Uterus (tissue), 4 donors: ENCODE data around the gene PGBD5. TPM values are rescaled to one million over a fixed set of nuclear protein-coding genes. Genes with fewer than 3 reads are reported as not detected.

Source experiments
- DNase-seq, 2 donors: peaks; one replicate each; pipeline ENCODE4 v3.0.0-alpha.2; 2019 to 2020
- H3K27ac ChIP-seq, 2 donors: fragments of 200-600 bp; sonication (generic); 1 replicate in 1 of 2; 2 replicates in 1 of 2; pipeline ENCODE4 v1.5.1; 2016 to 2018
- H3K27me3 ChIP-seq, 2 donors: fragments of 200-600 bp; sonication (generic); one replicate each; pipeline ENCODE4 v1.5.1; 2018 to 2019; ENCODE audit warnings: control low read depth in 1 of 2
- H3K36me3 ChIP-seq, 2 donors: fragments of 200-600 bp; sonication (generic); one replicate each; pipeline ENCODE4 v1.5.1; 2019; ENCODE audit warnings: control low read depth in 1 of 2
- H3K4me1 ChIP-seq, 2 donors: fragments of 200-600 bp; sonication (generic); one replicate each; pipeline ENCODE4 v1.5.1; 2018 to 2019; ENCODE audit warnings: control low read depth in 1 of 2
- H3K4me3 ChIP-seq, 2 donors: fragments of 200-600 bp; sonication (generic); 1 replicate in 1 of 2; 2 replicates in 1 of 2; pipeline ENCODE4 v1.5.1; 2018 to 2019; ENCODE audit warnings: mild to moderate bottlenecking in 1 of 2
- H3K9me3 ChIP-seq, 2 donors: fragments of 200-600 bp; sonication (generic); one replicate each; pipeline ENCODE4 v1.5.1; 2019; ENCODE audit warnings: control low read depth in 1 of 2
- CTCF ChIP-seq, 4 experiments: fragments of 200-600 bp in 2 of 4; fragments of 450-650 bp in 2 of 4; sonication (generic) in 2 of 4; IDR thresholded peaks; one replicate each; pipeline ENCODE4 v1.5.1; 2016 to 2019; ENCODE audit warnings: antibody characterized with exemption in 4 of 4, mild to moderate bottlenecking in 2 of 4, moderate library complexity in 1 of 4
- POLR2A ChIP-seq, 2 donors: fragments of 450-650 bp; IDR thresholded peaks; one replicate each; pipeline ENCODE4 v1.6.1; 2016; ENCODE audit warnings: antibody characterized with exemption in 2 of 2, mild to moderate bottlenecking in 1 of 2, moderate library complexity in 1 of 2
- intact Hi-C: fragments of 100-400 bp; cut with DNase I; formaldehyde crosslinking; loops from one replicate; pipeline ENCODE4 v1.15.1; 2023; ENCODE audit warnings: low total_unique reads
- total RNA-seq, 4 donors: library from RNA; depleted of rRNA in 3 of 4; stranded (reverse); fragments of >200 nt in 3 of 4; gene quantifications; one replicate each; pipeline versions ENCODE4 v1.1.0 to v1.2.4, GENCODE V29; 2014 to 2023
- donor health status: DM: yes; HTN: yes; CAD: no.

Gene PGBD5
- total RNA-seq, 4 donors from 2014 or later: under 0.01 to 0.69 (median 0.11) TPM

- Histone ChIP-seq H3K27ac (no peak overlapping the region), H3K27me3 (no peaks in the 10 kb centered on the region)
- intact Hi-C loops: no loop called here
Measured at GRCh38 chr1:230342019-230342418, 84.1 kb downstream of the PGBD5 start.

GRCh38 chr1:230341162-230341546, 85.0 kb downstream of the PGBD5 start:
- H3K4me3 ChIP-seq: no peak overlapping the region
- no peaks in the 10 kb centered on the region for H3K27me3 ChIP-seq
- no peaks in the 10 kb centered on the region for H3K4me1 ChIP-seq
- no peak for DNase-seq
- H3K9me3 ChIP-seq: no peaks in the 10 kb centered on the region
- TF ChIP-seq CTCF (IDR thresholded peaks at IDR 0.05) (no peak), POLR2A (IDR thresholded peaks at IDR 0.05) (no peak)
- no peak overlapping the region for H3K27ac ChIP-seq
- no peaks in the 10 kb centered on the region for H3K36me3 ChIP-seq
- intact Hi-C loops: no loop called here

More at GRCh38 chr1:230342019-230342418, 84.1 kb downstream of the PGBD5 start:
- TF ChIP-seq CTCF (IDR thresholded peaks at IDR 0.05) (no peak), POLR2A (IDR thresholded peaks at IDR 0.05) (no peak)
- Histone ChIP-seq H3K4me3 (no peak overlapping the region), H3K36me3 (no peaks in the 10 kb centered on the region), H3K9me3 (no peaks in the 10 kb centered on the region), H3K4me1 (no peaks in the 10 kb centered on the region)
- no peak for DNase-seq

GRCh38 chr1:230340526-230341161, 85.5 kb downstream of the PGBD5 start:
- DNase-seq: no peak
- Histone ChIP-seq H3K27me3 (no peaks in the 10 kb centered on the region), H3K36me3 (no peaks in the 10 kb centered on the region), H3K4me1 (no peaks in the 10 kb centered on the region), H3K9me3 (no peaks in the 10 kb centered on the region), H3K4me3 (no peak overlapping the region), H3K27ac (no peak overlapping the region)
- intact Hi-C loops: no loop called here
- TF ChIP-seq POLR2A (IDR thresholded peaks at IDR 0.05) (no peak), CTCF (IDR thresholded peaks at IDR 0.05) (no peak)

GRCh38 chr1:230339033-230339432, 87.1 kb downstream of the PGBD5 start:
- Histone ChIP-seq H3K4me3 (no peak overlapping the region), H3K36me3 (no peaks in the 10 kb centered on the region), H3K27ac (no peak overlapping the region), H3K9me3 (no peaks in the 10 kb centered on the region), H3K27me3 (no peaks in the 10 kb centered on the region), H3K4me1 (no peaks in the 10 kb centered on the region)
- DNase-seq: no peak
- intact Hi-C loops: no loop called here
- TF ChIP-seq POLR2A (IDR thresholded peaks at IDR 0.05) (no peak), CTCF (IDR thresholded peaks at IDR 0.05) (no peak)

- H3K4me3 ChIP-seq: no peak overlapping the region
- intact Hi-C loops: no loop called here
- no peaks in the 10 kb centered on the region for H3K9me3 ChIP-seq
- H3K27ac ChIP-seq: no peak overlapping the region
- DNase-seq: no peak
- TF ChIP-seq CTCF (IDR thresholded peaks at IDR 0.05): no peak
- TF ChIP-seq POLR2A (IDR thresholded peaks at IDR 0.05): no peak
- H3K4me1 ChIP-seq: no peaks in the 10 kb centered on the region
- H3K36me3 ChIP-seq: no peaks in the 10 kb centered on the region
- no peaks in the 10 kb centered on the region for H3K27me3 ChIP-seq
Measured at GRCh38 chr1:230337266-230337665, 88.9 kb downstream of the PGBD5 start.
